ENCODE results near the gene RPLP1.

DNA sequence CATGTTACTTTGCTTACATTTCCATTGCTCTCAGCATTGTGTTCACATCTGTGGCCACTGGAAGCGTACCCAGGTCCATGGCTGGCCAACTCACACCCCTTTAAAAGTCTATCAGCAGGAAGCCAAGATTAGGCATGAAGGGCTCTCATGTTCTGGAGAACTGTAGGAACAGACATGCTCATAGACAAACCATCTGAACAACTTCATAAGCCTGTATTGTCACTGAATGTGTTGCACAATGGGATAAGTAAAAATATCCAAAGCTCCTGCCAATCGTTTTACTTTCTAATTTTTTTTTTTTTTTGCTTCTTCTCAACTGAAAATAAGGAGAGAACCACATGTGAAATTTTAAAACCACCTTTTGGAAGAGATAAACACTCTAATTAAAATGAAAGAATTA, 6.4 kb downstream of the RPLP1 start:
- TF ChIP-seq, protein P1, sequence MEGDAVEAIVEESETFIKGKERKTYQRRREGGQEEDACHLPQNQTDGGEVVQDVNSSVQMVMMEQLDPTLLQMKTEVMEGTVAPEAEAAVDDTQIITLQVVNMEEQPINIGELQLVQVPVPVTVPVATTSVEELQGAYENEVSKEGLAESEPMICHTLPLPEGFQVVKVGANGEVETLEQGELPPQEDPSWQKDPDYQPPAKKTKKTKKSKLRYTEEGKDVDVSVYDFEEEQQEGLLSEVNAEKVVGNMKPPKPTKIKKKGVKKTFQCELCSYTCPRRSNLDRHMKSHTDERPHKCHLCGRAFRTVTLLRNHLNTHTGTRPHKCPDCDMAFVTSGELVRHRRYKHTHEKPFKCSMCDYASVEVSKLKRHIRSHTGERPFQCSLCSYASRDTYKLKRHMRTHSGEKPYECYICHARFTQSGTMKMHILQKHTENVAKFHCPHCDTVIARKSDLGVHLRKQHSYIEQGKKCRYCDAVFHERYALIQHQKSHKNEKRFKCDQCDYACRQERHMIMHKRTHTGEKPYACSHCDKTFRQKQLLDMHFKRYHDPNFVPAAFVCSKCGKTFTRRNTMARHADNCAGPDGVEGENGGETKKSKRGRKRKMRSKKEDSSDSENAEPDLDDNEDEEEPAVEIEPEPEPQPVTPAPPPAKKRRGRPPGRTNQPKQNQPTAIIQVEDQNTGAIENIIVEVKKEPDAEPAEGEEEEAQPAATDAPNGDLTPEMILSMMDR (IDR thresholded peaks at IDR 0.05 in 4 of 5, conservative IDR thresholded peaks at IDR 0.05 in 1 of 5), result no peak
- no peak for TF ChIP-seq POLR2A (IDR thresholded peaks at IDR 0.05)
